ENCODE data around the gene FNIP2.

DNA sequence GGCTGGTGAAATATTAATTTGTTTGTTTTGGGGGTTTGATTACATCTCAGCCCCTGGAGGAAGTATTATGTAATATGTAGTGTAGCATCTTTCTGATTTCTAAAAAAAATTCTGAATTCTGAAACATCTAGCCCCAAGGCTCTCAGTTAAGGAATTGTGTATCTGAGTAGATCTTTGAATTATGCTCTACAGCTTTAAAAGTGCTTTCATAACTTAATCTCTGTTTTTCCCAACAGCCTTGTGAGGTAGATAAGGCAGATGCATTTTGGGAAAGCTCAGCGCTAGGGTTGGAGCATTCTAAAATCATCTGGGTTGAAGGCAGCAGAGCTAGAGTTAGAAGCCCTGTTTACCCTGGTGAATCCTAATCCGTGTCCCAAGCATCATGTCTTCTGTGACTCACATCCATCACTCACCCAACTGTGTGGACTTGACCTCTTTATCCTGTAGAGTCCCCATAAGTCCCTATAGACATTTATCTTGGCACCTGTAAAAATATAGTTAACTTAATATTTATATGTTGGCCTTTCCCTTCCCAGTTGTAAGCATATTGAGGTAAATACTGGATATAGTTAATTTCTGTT lies 49.8 kb downstream of the FNIP2 start:
- TF ChIP-seq CREB1 (IDR thresholded peaks at IDR 0.05; ENCODE audit: low read depth) (no peak), TAF1 (IDR thresholded peaks at IDR 0.05; ENCODE audit: low read depth) (no peak)
